Endothelial cell of umbilical vein (primary cell): ENCODE results near the gene RUBCN. TPM values are rescaled to one million over a fixed set of nuclear protein-coding genes. Genes with fewer than 3 reads are reported as not detected.

Source experiments
- BruUV-seq: library from RNA; stranded (reverse); fragments of 400-500 nt; replicated peaks from 2 replicates; lab custom pipeline; 2021; lab: Mats Ljungman, UMichigan
- CTCF ChIA-PET: fragments of 300-600, 350-600 bp; sonication (Branson Sonifier 250); formaldehyde crosslinking; loops from one replicate; lab custom pipeline; 2021; ENCODE audit warnings: antibody characterized with exemption, inconsistent platforms; lab: Charles Lee
- POLR2A ChIA-PET: fragments of 300-600, 350-600 bp; sonication (Branson Sonifier 250); formaldehyde crosslinking; loops from one replicate; lab custom pipeline; 2021; ENCODE audit warnings: antibody characterized with exemption, inconsistent platforms; lab: Charles Lee
- DNase-seq: peaks from one replicate; pipeline ENCODE4 v3.0.0-alpha.2; 2011; ENCODE audit warnings: low read depth, low spot score
- FAIRE-seq: peaks from 2 replicates; lab custom pipeline; 2011; peaks lifted over from hg19 to GRCh38; lab: Jason Lieb, UNC
- H2AFZ ChIP-seq: 2 replicates; pipeline ENCODE4 v1.6.0; 2012; ENCODE audit warnings: low read depth, low read length, control low read depth, inconsistent platforms
- H3K27ac ChIP-seq: 2 replicates; pipeline ENCODE4 v1.5.1; 2011; ENCODE audit warnings: low read depth, mild to moderate bottlenecking, control low read depth, low read length, moderate library complexity; ENCODE audit not compliant: insufficient read depth
- H3K27me3 ChIP-seq, 2 experiments: 2 replicates each; pipeline versions ENCODE4 v1.6.0 to v1.6.1; 2011; ENCODE audit warnings: low read length in 2 of 2, mixed read lengths in 1 of 2; ENCODE audit not compliant: control insufficient read depth in 2 of 2, insufficient read depth in 2 of 2
- H3K36me3 ChIP-seq, 2 experiments: 2 replicates in 1 of 2; 3 replicates in 1 of 2; pipeline ENCODE4 v1.5.1; 2011; ENCODE audit warnings: low read length in 2 of 2, mild to moderate bottlenecking in 1 of 2, moderate library complexity in 1 of 2; ENCODE audit not compliant: control insufficient read depth in 2 of 2, insufficient read depth in 2 of 2; ENCODE audit errors: extremely low read depth in 1 of 2
- H3K4me1 ChIP-seq: 3 replicates; pipeline ENCODE4 v1.5.1; 2011; ENCODE audit warnings: mild to moderate bottlenecking, low read length; ENCODE audit not compliant: control insufficient read depth, insufficient read depth; ENCODE audit errors: extremely low read depth
- H3K4me2 ChIP-seq: 2 replicates; pipeline ENCODE4 v1.6.1; 2011; ENCODE audit warnings: low read length, control low read depth, mixed read lengths; ENCODE audit not compliant: insufficient read depth
- H3K4me3 ChIP-seq, 3 experiments: fragments of 200-600 bp in 1 of 3; sonication (generic), shearing (Covaris generic) in 1 of 3; replicated peaks in 1 of 3; 2 replicates each; pipeline ENCODE4 v1.5.1; 2011 to 2016; ENCODE audit warnings: control low read depth in 3 of 3, low read length in 3 of 3, mild to moderate bottlenecking in 2 of 3, inconsistent platforms in 1 of 3, low read depth in 1 of 3, moderate library complexity in 1 of 3; ENCODE audit not compliant: insufficient read depth in 1 of 3
- H3K79me2 ChIP-seq: 2 replicates; pipeline ENCODE4 v1.6.0; 2012; ENCODE audit warnings: low read length, inconsistent platforms; ENCODE audit not compliant: control insufficient read depth, insufficient read depth
- H3K9ac ChIP-seq: replicated peaks from 2 replicates; pipeline ENCODE3; 2011; ENCODE audit warnings: low read length, control low read depth; ENCODE audit not compliant: insufficient read depth; ENCODE audit errors: extremely low read depth
- H3K9me1 ChIP-seq: replicated peaks from 3 replicates; pipeline ENCODE4 v1.6.0; 2011; ENCODE audit warnings: mild to moderate bottlenecking, low read length; ENCODE audit not compliant: control insufficient read depth, insufficient read depth; ENCODE audit errors: extremely low read depth
- H3K9me3 ChIP-seq: replicated peaks from 2 replicates; pipeline ENCODE4 v1.5.1; 2012; ENCODE audit warnings: low read length, inconsistent platforms; ENCODE audit not compliant: control insufficient read depth, insufficient read depth
- H4K20me1 ChIP-seq: replicated peaks from 2 replicates; pipeline ENCODE3; 2011; ENCODE audit warnings: mild to moderate bottlenecking, low read length; ENCODE audit not compliant: control insufficient read depth, insufficient read depth; ENCODE audit errors: extremely low read depth
- EZH2 ChIP-seq: IDR thresholded peaks from 2 replicates; pipeline ENCODE4 v1.6.1; 2012; ENCODE audit warnings: borderline replicate concordance, low read depth, mild to moderate bottlenecking, moderate library complexity, low read length, inconsistent platforms; ENCODE audit not compliant: severe bottlenecking
- FOS ChIP-seq: IDR thresholded peaks from 2 replicates; pipeline ENCODE4 v1.6.1; 2011; ENCODE audit warnings: mild to moderate bottlenecking, low read length, moderate library complexity, borderline replicate concordance; ENCODE audit not compliant: insufficient read depth
- GATA2 ChIP-seq: IDR thresholded peaks from 2 replicates; pipeline ENCODE4 v1.7.0; 2011; ENCODE audit warnings: low read depth, mild to moderate bottlenecking, moderate library complexity, mixed read lengths, low read length; ENCODE audit not compliant: insufficient read length, insufficient read depth
- JUN ChIP-seq: IDR thresholded peaks from 2 replicates; pipeline ENCODE4 v1.6.1; 2011; ENCODE audit warnings: borderline replicate concordance, low read depth; ENCODE audit not compliant: insufficient read length, insufficient read depth
- MYC ChIP-seq: IDR thresholded peaks from one replicate; pipeline ENCODE4 v1.6.1; 2011; ENCODE audit warnings: mild to moderate bottlenecking, low read depth, low read length
- POLR2A ChIP-seq: IDR thresholded peaks from 2 replicates; pipeline ENCODE4 v1.6.1; 2012; ENCODE audit warnings: low read depth, mild to moderate bottlenecking, control low read depth, low read length
- POLR2AphosphoS5 ChIP-seq: IDR thresholded peaks from 2 replicates; pipeline ENCODE4 v1.6.1; 2012; ENCODE audit warnings: low read depth, mild to moderate bottlenecking, control low read depth, low read length, moderate library complexity; ENCODE audit not compliant: insufficient read depth
- dilution Hi-C: fragments of 300-500 bp; cut with MboI; formaldehyde crosslinking; loops from one replicate; pipeline ENCODE4 v1.15.0; 2019; ENCODE audit warnings: low sequenced_read_pairs; ENCODE audit not compliant: extremely low pct_ligation_motif_present
- intact Hi-C: fragments of 100-400 bp; cut with micrococcal nuclease; formaldehyde crosslinking; loops from one replicate; pipeline ENCODE4 v1.10.0; 2022
- polyA plus RNA-seq, 4 experiments: library from polyadenylated mRNA; depleted of rRNA in 3 of 4; stranded (reverse) in 3 of 4; unstranded in 1 of 4; fragments of >200 nt; gene quantifications; 2 replicates each; pipeline versions ENCODE4 v1.2.1 to v1.2.3, GENCODE V29; 2011 to 2012; ENCODE audit warnings: missing spikeins in 1 of 4
- total RNA-seq: library from RNA; stranded (reverse); gene quantifications from 2 replicates; pipeline ENCODE4 v1.2.3, GENCODE V29; 2021
- TF ChIP-seq, protein P1 (sequence below): IDR thresholded peaks from 2 replicates; pipeline ENCODE4 v1.6.1; 2011; ENCODE audit not compliant: insufficient read depth, insufficient read length
- TF ChIP-seq, protein P2 (sequence below), 2 donors: IDR thresholded peaks; 1 replicate in 1 of 2; 2 replicates in 1 of 2; pipeline ENCODE4 v1.5.1; 2011; ENCODE audit warnings: low read length in 2 of 2, mild to moderate bottlenecking in 2 of 2, moderate library complexity in 2 of 2, control low read depth in 1 of 2, inconsistent platforms in 1 of 2, low read depth in 1 of 2; ENCODE audit not compliant: insufficient read depth in 1 of 2; ENCODE audit errors: extremely low read depth in 1 of 2

RUBCN gene
- total and polyA plus RNA-seq, 2 donors (not counting 3 experiments of a cell fraction or from before 2014, with no cell fraction given), result 15.0 to 25.8 TPM

DNA sequence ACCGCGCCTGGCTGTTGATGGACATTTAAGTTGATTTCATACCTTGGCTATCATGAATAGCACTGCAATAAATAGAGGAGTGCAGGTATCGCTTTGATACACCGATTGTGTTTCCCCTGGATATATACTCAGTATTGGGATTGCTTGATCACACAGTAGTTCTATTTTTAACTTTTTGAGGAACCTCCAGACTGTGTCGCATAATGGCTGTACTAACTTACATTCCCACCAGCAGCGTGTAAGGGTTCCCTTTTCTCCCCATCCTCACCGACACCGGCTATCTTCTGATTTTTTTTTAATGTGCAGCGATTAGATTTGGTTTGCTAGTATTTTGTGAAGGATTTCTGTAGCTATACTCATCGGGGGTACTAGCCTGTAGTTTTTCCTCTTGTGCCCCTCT is 16.0 kb downstream of the RUBCN start:
- Histone ChIP-seq H3K27me3 (no peaks in the 10 kb centered on the region), H3K9me1 (no peaks in the 10 kb centered on the region), H3K4me2 (no peak overlapping the region), H3K4me3 (no peak overlapping the region), H4K20me1 (no peaks in the 10 kb centered on the region), H3K9me3 (no peaks in the 10 kb centered on the region), H3K27ac (no peak overlapping the region), H3K9ac (no peak overlapping the region), H3K79me2 (no peaks in the 10 kb centered on the region), H3K36me3 (no peaks in the 10 kb centered on the region), H2AFZ (no peak overlapping the region), H3K4me1 (peaks cover 2% of the 10 kb centered on the region)
- no peak for TF ChIP-seq MYC
- TF ChIP-seq, protein P1, sequence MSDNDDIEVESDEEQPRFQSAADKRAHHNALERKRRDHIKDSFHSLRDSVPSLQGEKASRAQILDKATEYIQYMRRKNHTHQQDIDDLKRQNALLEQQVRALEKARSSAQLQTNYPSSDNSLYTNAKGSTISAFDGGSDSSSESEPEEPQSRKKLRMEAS, result no peak
- no peak for TF ChIP-seq FOS
- TF ChIP-seq JUN, result no peak
- no peak for TF ChIP-seq GATA2
- no peak for TF ChIP-seq POLR2A
- TF ChIP-seq, protein P2, sequence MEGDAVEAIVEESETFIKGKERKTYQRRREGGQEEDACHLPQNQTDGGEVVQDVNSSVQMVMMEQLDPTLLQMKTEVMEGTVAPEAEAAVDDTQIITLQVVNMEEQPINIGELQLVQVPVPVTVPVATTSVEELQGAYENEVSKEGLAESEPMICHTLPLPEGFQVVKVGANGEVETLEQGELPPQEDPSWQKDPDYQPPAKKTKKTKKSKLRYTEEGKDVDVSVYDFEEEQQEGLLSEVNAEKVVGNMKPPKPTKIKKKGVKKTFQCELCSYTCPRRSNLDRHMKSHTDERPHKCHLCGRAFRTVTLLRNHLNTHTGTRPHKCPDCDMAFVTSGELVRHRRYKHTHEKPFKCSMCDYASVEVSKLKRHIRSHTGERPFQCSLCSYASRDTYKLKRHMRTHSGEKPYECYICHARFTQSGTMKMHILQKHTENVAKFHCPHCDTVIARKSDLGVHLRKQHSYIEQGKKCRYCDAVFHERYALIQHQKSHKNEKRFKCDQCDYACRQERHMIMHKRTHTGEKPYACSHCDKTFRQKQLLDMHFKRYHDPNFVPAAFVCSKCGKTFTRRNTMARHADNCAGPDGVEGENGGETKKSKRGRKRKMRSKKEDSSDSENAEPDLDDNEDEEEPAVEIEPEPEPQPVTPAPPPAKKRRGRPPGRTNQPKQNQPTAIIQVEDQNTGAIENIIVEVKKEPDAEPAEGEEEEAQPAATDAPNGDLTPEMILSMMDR (IDR thresholded peaks at IDR 0.05; ENCODE audit: extremely low read depth in 1 of 2, insufficient read depth in 1 of 2, low read depth in 1 of 2, low read length in 2 of 2), result no peak
- no peak for TF ChIP-seq POLR2AphosphoS5
- TF ChIP-seq EZH2, result no peak
- ChIA-PET CTCF (no interaction called here), POLR2A (no interaction called here)
- no TSS peak for BruUV-seq
- intact Hi-C loops (no loop called here), dilution Hi-C loops (no loop called here)
- no peak for DNase-seq
- FAIRE-seq, result no peak
